ENCODE data around the gene CELA1. TPM values are rescaled to one million over a fixed set of nuclear protein-coding genes. Genes with fewer than 3 reads are reported as not detected.

The CELA1 gene
- total RNA-seq, 1 experiment from 2014 or later = not detected

- Histone ChIP-seq H3K4me3 (replicated peaks in 1 of 2; ENCODE audit: low read depth in 1 of 2, low read length in 2 of 2) (no peak overlapping the region), H2AFZ (ENCODE audit: low read depth, low read length, poor library complexity, severe bottlenecking) (no peak overlapping the region), H3K9me2 (ENCODE audit: insufficient read depth) (no peaks in the 10 kb centered on the region), H3K27ac (ENCODE audit: low read depth, low read length) (no peak overlapping the region), H3K79me2 (ENCODE audit: insufficient read depth, low read length) (no peaks in the 10 kb centered on the region), H4K20me1 (ENCODE audit: insufficient read depth) (no peaks in the 10 kb centered on the region), H3K36me3 (ENCODE audit: control insufficient read depth in 1 of 2, insufficient read depth in 2 of 2, low read length in 2 of 2) (0 out of 4 replicates have a peak, but pooled peaks cover 0 to 2% of the 10 kb centered on the region in 2 experiments), H3K4me2 (ENCODE audit: low read length) (no peak overlapping the region), H3K27me3 (ENCODE audit: insufficient read depth, low read length) (no peaks in the 10 kb centered on the region), H3K4me1 (ENCODE audit: control insufficient read depth in 1 of 2, insufficient read depth in 2 of 2, low read length in 2 of 2) (no peaks in the 10 kb centered on the region), H3K9me3 (ENCODE audit: control insufficient read depth in 1 of 2, insufficient read depth in 1 of 2, low read depth in 1 of 2, low read length in 2 of 2) (no peaks in the 10 kb centered on the region), H3K9ac (ENCODE audit: low read length) (no peak overlapping the region)
- TF ChIP-seq RAD21 (IDR thresholded peaks at IDR 0.05; ENCODE audit: low read depth) (peak; percentile 87), POLR2A (IDR thresholded peaks at IDR 0.05; ENCODE audit: borderline replicate concordance, extremely low read depth, insufficient read depth, insufficient read length) (no peak)
- TF ChIP-seq, protein P1, sequence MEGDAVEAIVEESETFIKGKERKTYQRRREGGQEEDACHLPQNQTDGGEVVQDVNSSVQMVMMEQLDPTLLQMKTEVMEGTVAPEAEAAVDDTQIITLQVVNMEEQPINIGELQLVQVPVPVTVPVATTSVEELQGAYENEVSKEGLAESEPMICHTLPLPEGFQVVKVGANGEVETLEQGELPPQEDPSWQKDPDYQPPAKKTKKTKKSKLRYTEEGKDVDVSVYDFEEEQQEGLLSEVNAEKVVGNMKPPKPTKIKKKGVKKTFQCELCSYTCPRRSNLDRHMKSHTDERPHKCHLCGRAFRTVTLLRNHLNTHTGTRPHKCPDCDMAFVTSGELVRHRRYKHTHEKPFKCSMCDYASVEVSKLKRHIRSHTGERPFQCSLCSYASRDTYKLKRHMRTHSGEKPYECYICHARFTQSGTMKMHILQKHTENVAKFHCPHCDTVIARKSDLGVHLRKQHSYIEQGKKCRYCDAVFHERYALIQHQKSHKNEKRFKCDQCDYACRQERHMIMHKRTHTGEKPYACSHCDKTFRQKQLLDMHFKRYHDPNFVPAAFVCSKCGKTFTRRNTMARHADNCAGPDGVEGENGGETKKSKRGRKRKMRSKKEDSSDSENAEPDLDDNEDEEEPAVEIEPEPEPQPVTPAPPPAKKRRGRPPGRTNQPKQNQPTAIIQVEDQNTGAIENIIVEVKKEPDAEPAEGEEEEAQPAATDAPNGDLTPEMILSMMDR (IDR thresholded peaks at IDR 0.05 in 2 of 3, conservative IDR thresholded peaks at IDR 0.05 in 1 of 3; ENCODE audit: borderline replicate concordance in 1 of 3, insufficient read depth in 1 of 3, low read depth in 2 of 3, low read length in 2 of 3) = peak; percentile 61 to 85 (median 83)
- POLR2A ChIA-PET = no interaction called here
- ATAC-seq (peak; percentile 85), DNase-seq (ENCODE audit: low read depth, low spot score) (peak; percentile 27)
- intact Hi-C loops (cut with micrococcal nuclease) = no loop called here
- RAD21 ChIA-PET (ENCODE audit: low non-redundant PET in 1 of 2, low total read pairs in 2 of 2, uncharacterized antibody in 2 of 2, unreplicated experiment in 2 of 2) = no interaction called here
- CTCF ChIA-PET = interaction anchor here (0.5 to 3.2 kb wide), 5 partner anchors 9 to 1209 kb away, joined by 3 to 18 read pairs (median 3); no protein-coding TSS in a partner anchor
- BruUV-seq (replicated peaks) = TSS peak; percentile 55
Measured at GRCh38 chr12:51351913-51352532, 5.5 kb upstream of the CELA1 start.

- H3K4me2 ChIP-seq (ENCODE audit: low read length) = no peak overlapping the region
- DNase-seq (ENCODE audit: low read depth, low spot score) = no peak
- H3K27ac ChIP-seq (ENCODE audit: low read depth, low read length) = no peak overlapping the region
- no peak overlapping the region for H3K4me3 ChIP-seq (replicated peaks in 1 of 2; ENCODE audit: low read depth in 1 of 2, low read length in 2 of 2)
- no peak for ATAC-seq
- no TSS peak for BruUV-seq (replicated peaks)
- H2AFZ ChIP-seq (ENCODE audit: low read depth, low read length, poor library complexity, severe bottlenecking) = no peak overlapping the region
- ChIA-PET RAD21 (ENCODE audit: low non-redundant PET in 1 of 2, low total read pairs in 2 of 2, uncharacterized antibody in 2 of 2, unreplicated experiment in 2 of 2) (interaction anchor here in 1 of 2 experiments (1.4 kb wide), 1 partner anchor 8 kb away, joined by 6 read pairs; no protein-coding TSS in a partner anchor), POLR2A (no interaction called here), CTCF (interaction anchor here (1.9 to 3.2 kb wide), 2 partner anchors 8 to 584 kb away, joined by 6 to 18 read pairs; no protein-coding TSS in a partner anchor)
- no peaks in the 10 kb centered on the region for H3K27me3 ChIP-seq (ENCODE audit: insufficient read depth, low read length)
- no peaks in the 10 kb centered on the region for H3K79me2 ChIP-seq (ENCODE audit: insufficient read depth, low read length)
- no peaks in the 10 kb centered on the region for H3K9me3 ChIP-seq (ENCODE audit: control insufficient read depth in 1 of 2, insufficient read depth in 1 of 2, low read depth in 1 of 2, low read length in 2 of 2)
- no peaks in the 10 kb centered on the region for H4K20me1 ChIP-seq (ENCODE audit: insufficient read depth)
- H3K36me3 ChIP-seq (ENCODE audit: control insufficient read depth in 1 of 2, insufficient read depth in 2 of 2, low read length in 2 of 2) = no peaks in the 10 kb centered on the region
- intact Hi-C loops (cut with micrococcal nuclease) = loop anchor here (10.0 kb wide), 1 partner anchor 844 kb away; the partner anchor contains the start of gene DIP2B
- H3K4me1 ChIP-seq (ENCODE audit: control insufficient read depth in 1 of 2, insufficient read depth in 2 of 2, low read length in 2 of 2) = peaks cover 0 to 8% of the 10 kb centered on the region in 2 experiments; a peak in 2 of 4 replicates
- H3K9ac ChIP-seq (ENCODE audit: low read length) = no peak overlapping the region
- H3K9me2 ChIP-seq (ENCODE audit: insufficient read depth) = no peaks in the 10 kb centered on the region
- TF ChIP-seq, protein P2, sequence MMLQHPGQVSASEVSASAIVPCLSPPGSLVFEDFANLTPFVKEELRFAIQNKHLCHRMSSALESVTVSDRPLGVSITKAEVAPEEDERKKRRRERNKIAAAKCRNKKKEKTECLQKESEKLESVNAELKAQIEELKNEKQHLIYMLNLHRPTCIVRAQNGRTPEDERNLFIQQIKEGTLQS (IDR thresholded peaks at IDR 0.05) = no peak
- TF ChIP-seq SIN3A (IDR thresholded peaks at IDR 0.05; ENCODE audit: low read depth) (no peak), YY1 (IDR thresholded peaks at IDR 0.05; ENCODE audit: extremely low read depth, insufficient replicate concordance, low read depth, low read length) (no peak), ZNF274 (IDR thresholded peaks at IDR 0.05; ENCODE audit: low read depth, low read length) (no peak), EZH2phosphoT487 (IDR thresholded peaks at IDR 0.05; ENCODE audit: borderline replicate concordance) (no peak), FOSL1 (IDR thresholded peaks at IDR 0.05; ENCODE audit: low read depth) (no peak), EZH2 (IDR thresholded peaks at IDR 0.05) (no peak), SRF (IDR thresholded peaks at IDR 0.05; ENCODE audit: low read depth) (no peak), ZFX (IDR thresholded peaks at IDR 0.05) (no peak), CEBPB (IDR thresholded peaks at IDR 0.05; ENCODE audit: low read depth) (no peak), ZBTB33 (IDR thresholded peaks at IDR 0.05; ENCODE audit: extremely low read depth, insufficient replicate concordance, low read length) (no peak), EGR1 (IDR thresholded peaks at IDR 0.05; ENCODE audit: low read depth) (no peak), SP1 (IDR thresholded peaks at IDR 0.05; ENCODE audit: low read depth) (no peak)
Measured at GRCh38 chr12:51349026-51349425, 2.5 kb upstream of the CELA1 start.
